Mesendoderm (in vitro differentiated cells): ENCODE measurements around the gene SLC22A3.

Source experiments
- DNase-seq: peaks from one replicate; pipeline ENCODE4 v3.0.0; 2013
- H2AK5ac ChIP-seq: 2 replicates; pipeline ENCODE4 v1.6.1; 2013; ENCODE audit warnings: low read length, inconsistent platforms
- H2BK120ac ChIP-seq: 2 replicates; pipeline ENCODE4 v1.6.1; 2013; ENCODE audit warnings: low read depth, mild to moderate bottlenecking, low read length, moderate library complexity, mixed read lengths
- H2BK15ac ChIP-seq: replicated peaks from 2 replicates; pipeline ENCODE4 v1.6.1; 2013; ENCODE audit warnings: low read depth, mild to moderate bottlenecking, moderate library complexity
- H2BK5ac ChIP-seq: 2 replicates; pipeline ENCODE4 v1.6.1; 2013; ENCODE audit warnings: low read length, inconsistent platforms
- H3K18ac ChIP-seq: 2 replicates; pipeline ENCODE4 v1.6.1; 2013; ENCODE audit warnings: mild to moderate bottlenecking, low read length, mixed read lengths
- H3K23ac ChIP-seq: one replicate; pipeline ENCODE4 v1.6.1; 2013; ENCODE audit warnings: low read length
- H3K27ac ChIP-seq: 2 replicates; pipeline ENCODE4 v1.5.1; 2013; ENCODE audit warnings: low read depth, mild to moderate bottlenecking, inconsistent platforms, low read length, moderate library complexity
- H3K27me3 ChIP-seq: 2 replicates; pipeline ENCODE4 v1.6.1; 2013; ENCODE audit warnings: low read length, control low read depth, mild to moderate bottlenecking, inconsistent platforms; ENCODE audit not compliant: insufficient read depth, poor library complexity
- H3K36me3 ChIP-seq: 2 replicates; pipeline ENCODE4 v1.6.1; 2013; ENCODE audit warnings: low read length, inconsistent platforms; ENCODE audit not compliant: control insufficient read depth, insufficient read depth
- H3K4ac ChIP-seq: one replicate; pipeline ENCODE4 v1.6.1; 2013; ENCODE audit warnings: low read depth, mild to moderate bottlenecking, low read length, moderate library complexity
- H3K4me1 ChIP-seq: 2 replicates; pipeline ENCODE4 v1.6.1; 2013; ENCODE audit warnings: low read depth, low read length, inconsistent platforms; ENCODE audit not compliant: control insufficient read depth
- H3K4me2 ChIP-seq: 2 replicates; pipeline ENCODE4 v1.6.1; 2013; ENCODE audit warnings: low read length
- H3K4me3 ChIP-seq: 2 replicates; pipeline ENCODE4 v1.5.1; 2013; ENCODE audit warnings: mild to moderate bottlenecking, low read length
- H3K56ac ChIP-seq: one replicate; pipeline ENCODE4 v1.6.1; 2013; ENCODE audit warnings: low read length
- H3K79me1 ChIP-seq: 2 replicates; pipeline ENCODE4 v1.6.1; 2013; ENCODE audit warnings: low read length, inconsistent platforms
- H3K79me2 ChIP-seq: 2 replicates; pipeline ENCODE4 v1.6.1; 2013; ENCODE audit warnings: mild to moderate bottlenecking, low read length; ENCODE audit not compliant: control insufficient read depth, insufficient read depth
- H3K9ac ChIP-seq: 2 replicates; pipeline ENCODE4 v1.6.1; 2013; ENCODE audit warnings: low read length, inconsistent platforms
- H4K5ac ChIP-seq: one replicate; pipeline ENCODE4 v1.6.1; 2013; ENCODE audit warnings: low read length
- H4K8ac ChIP-seq: one replicate; pipeline ENCODE4 v1.6.1; 2013; ENCODE audit warnings: low read depth, mild to moderate bottlenecking, control low read depth, low read length, moderate library complexity
- WGBS: extraction: QIAGEN DNeasy Blood & Tissue Kit; methylation state at CpG from one replicate; pipeline ENCODE4 v1.1.7; 2013; ENCODE audit warnings: low lambda C conversion rate, missing lambda C conversion rate; ENCODE audit not compliant: insufficient coverage; ENCODE audit errors: extremely low coverage; 5-methylcytosine and 5-hydroxymethylcytosine counted together

SLC22A3 gene

GRCh38 chr6:160303806-160304205 is 44.4 kb upstream of the SLC22A3 start:
- Histone ChIP-seq H2BK15ac (no peak overlapping the region), H2AK5ac (no peak overlapping the region), H3K79me1 (no peaks in the 10 kb centered on the region), H2BK5ac (no peak overlapping the region), H3K4me3 (no peak overlapping the region), H3K4me1 (peaks cover 3% of the 10 kb centered on the region), H3K9ac (no peak overlapping the region), H2BK120ac (no peak overlapping the region), H3K56ac (no peak overlapping the region), H3K23ac (no peak overlapping the region), H3K4me2 (no peak overlapping the region), H3K36me3 (no peaks in the 10 kb centered on the region), H3K79me2 (no peaks in the 10 kb centered on the region), H3K4ac (no peak overlapping the region), H3K27ac (no peak overlapping the region), H4K8ac (no peak overlapping the region), H4K5ac (no peak overlapping the region), H3K27me3 (no peaks in the 10 kb centered on the region), H3K18ac (no peak overlapping the region)
- no CpG with 5 or more reads among the region's 2 CpGs for WGBS
- no peak for DNase-seq

DNA sequence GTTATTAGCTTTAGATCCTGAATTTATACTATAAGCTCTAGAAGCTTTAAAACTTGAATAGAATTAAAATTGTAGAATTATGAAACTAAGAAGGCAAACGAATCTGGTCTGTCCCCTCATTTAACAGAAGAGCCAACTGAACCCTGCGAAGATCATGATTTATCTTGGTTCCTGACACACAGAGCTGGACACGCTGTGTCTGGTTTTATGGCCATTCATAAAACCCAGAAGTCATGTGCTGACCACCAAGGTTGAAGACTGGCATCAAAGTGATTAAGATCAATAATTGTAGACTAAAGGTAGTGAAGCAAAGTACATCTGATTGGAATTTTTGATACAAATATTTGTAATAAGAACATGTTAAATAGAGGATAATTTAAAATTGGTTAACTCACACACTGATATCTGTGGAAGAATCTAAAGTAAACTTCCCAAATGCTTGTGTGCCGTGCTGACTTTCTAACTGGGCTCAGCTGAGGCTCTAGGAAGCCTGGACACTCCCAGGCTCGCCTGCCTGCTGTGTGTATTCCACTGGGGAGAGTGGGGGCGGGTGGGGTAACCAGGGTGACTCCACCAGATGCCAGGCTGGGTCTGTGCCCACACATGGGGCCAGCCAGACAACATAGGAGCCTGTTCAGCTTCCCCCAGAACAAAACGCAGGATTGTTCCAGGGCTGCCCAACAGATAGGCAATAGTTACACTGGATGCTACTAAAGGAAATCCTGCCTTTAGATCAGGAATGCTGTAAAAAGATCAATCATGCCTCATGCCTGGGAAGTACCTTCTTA is 42.1 kb upstream of the SLC22A3 start:
- Histone ChIP-seq H3K79me1 (no peaks in the 10 kb centered on the region), H2BK120ac (no peak overlapping the region), H4K5ac (no peak overlapping the region), H3K4ac (peak overlapping the region; percentile 70), H4K8ac (no peak overlapping the region), H3K27me3 (no peaks in the 10 kb centered on the region), H3K79me2 (no peaks in the 10 kb centered on the region), H3K23ac (no peak overlapping the region), H3K27ac (no peak overlapping the region), H3K9ac (no peak overlapping the region), H2BK5ac (no peak overlapping the region), H3K36me3 (no peaks in the 10 kb centered on the region), H3K4me2 (no peak overlapping the region), H3K4me3 (no peak overlapping the region), H3K18ac (no peak overlapping the region), H2AK5ac (no peak overlapping the region), H2BK15ac (no peak overlapping the region), H3K4me1 (no peaks in the 10 kb centered on the region), H3K56ac (no peak overlapping the region)
- DNase-seq = no peak
- no CpG with 5 or more reads among the region's 7 CpGs for WGBS

DNA sequence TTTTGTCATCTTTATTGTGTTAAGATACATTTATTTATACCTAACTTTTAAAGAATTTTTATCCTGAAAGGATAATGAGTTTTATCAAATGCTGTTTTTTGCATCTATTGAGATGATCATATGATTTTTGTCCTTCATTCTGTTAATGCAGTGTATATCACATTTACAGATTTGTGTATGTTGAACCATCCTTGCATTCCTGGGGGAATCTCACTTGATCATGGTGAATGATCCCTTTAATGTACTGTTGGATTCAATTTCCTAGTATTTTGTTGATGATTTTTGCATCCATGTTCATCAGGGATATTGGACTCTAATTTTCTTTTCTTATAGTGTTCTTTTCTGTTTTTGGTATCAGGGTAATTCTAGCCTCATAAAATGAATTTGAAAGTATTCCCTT is 38.5 kb upstream of the SLC22A3 start:
- no peak overlapping the region for H3K4me2 ChIP-seq
- H3K36me3 ChIP-seq = no peaks in the 10 kb centered on the region
- no peak overlapping the region for H3K9ac ChIP-seq
- H3K56ac ChIP-seq = no peak overlapping the region
- no peak overlapping the region for H3K18ac ChIP-seq
- no peak overlapping the region for H2BK5ac ChIP-seq
- no peaks in the 10 kb centered on the region for H3K79me2 ChIP-seq
- no peak overlapping the region for H3K27ac ChIP-seq
- no peak overlapping the region for H4K5ac ChIP-seq
- DNase-seq = no peak
- no peaks in the 10 kb centered on the region for H3K27me3 ChIP-seq
- no peak overlapping the region for H3K23ac ChIP-seq
- H2AK5ac ChIP-seq = no peak overlapping the region
- no peaks in the 10 kb centered on the region for H3K79me1 ChIP-seq
- H2BK120ac ChIP-seq = no peak overlapping the region
- no peak overlapping the region for H3K4ac ChIP-seq
- H4K8ac ChIP-seq = no peak overlapping the region
- H3K4me1 ChIP-seq = no peaks in the 10 kb centered on the region
- no peak overlapping the region for H2BK15ac ChIP-seq
- no peak overlapping the region for H3K4me3 ChIP-seq

GRCh38 chr6:160312900-160313299 is 35.3 kb upstream of the SLC22A3 start:
- WGBS = no CpG with 5 or more reads among the region's 2 CpGs
- no peak overlapping the region for H3K27ac ChIP-seq
- H2BK15ac ChIP-seq = no peak overlapping the region
- no peak overlapping the region for H3K4ac ChIP-seq
- no peak overlapping the region for H2AK5ac ChIP-seq
- no peak overlapping the region for H3K9ac ChIP-seq
- H3K18ac ChIP-seq = no peak overlapping the region
- H3K36me3 ChIP-seq = no peaks in the 10 kb centered on the region
- no peak overlapping the region for H3K4me3 ChIP-seq
- no peak for DNase-seq
- H4K8ac ChIP-seq = no peak overlapping the region
- no peak overlapping the region for H3K56ac ChIP-seq
- H3K79me2 ChIP-seq = no peaks in the 10 kb centered on the region
- H2BK120ac ChIP-seq = no peak overlapping the region
- H3K27me3 ChIP-seq = no peaks in the 10 kb centered on the region
- no peak overlapping the region for H2BK5ac ChIP-seq
- no peak overlapping the region for H4K5ac ChIP-seq
- no peak overlapping the region for H3K23ac ChIP-seq
- no peaks in the 10 kb centered on the region for H3K4me1 ChIP-seq
- H3K79me1 ChIP-seq = no peaks in the 10 kb centered on the region
- H3K4me2 ChIP-seq = no peak overlapping the region

DNA sequence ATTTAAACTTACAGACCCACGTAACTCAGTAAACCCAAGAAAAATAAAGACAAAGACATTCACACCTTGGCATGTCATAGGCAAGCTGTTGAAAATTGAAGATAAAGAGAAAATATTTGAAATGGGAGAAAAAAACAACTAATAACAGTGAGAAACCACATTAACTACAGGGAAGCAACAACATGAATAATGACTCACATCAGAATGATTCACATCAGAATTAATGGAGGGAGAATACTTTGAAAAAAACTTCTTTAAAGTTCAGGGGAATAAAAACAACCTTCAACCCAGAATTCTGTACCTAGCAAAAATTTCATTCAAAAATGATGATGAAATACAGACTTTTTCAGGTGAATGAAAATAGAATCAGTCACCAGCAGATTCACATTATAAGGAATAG is 32.9 kb upstream of the SLC22A3 start:
- H3K36me3 ChIP-seq = no peaks in the 10 kb centered on the region
- no peak overlapping the region for H3K4me2 ChIP-seq
- H3K9ac ChIP-seq = no peak overlapping the region
- no peak overlapping the region for H3K4me3 ChIP-seq
- H3K4ac ChIP-seq = no peak overlapping the region
- no peaks in the 10 kb centered on the region for H3K79me1 ChIP-seq
- H3K27me3 ChIP-seq = no peaks in the 10 kb centered on the region
- no peak overlapping the region for H2BK5ac ChIP-seq
- H3K79me2 ChIP-seq = no peaks in the 10 kb centered on the region
- H3K27ac ChIP-seq = no peak overlapping the region
- no peak overlapping the region for H4K5ac ChIP-seq
- no peak overlapping the region for H2AK5ac ChIP-seq
- no peak overlapping the region for H3K18ac ChIP-seq
- H3K56ac ChIP-seq = no peak overlapping the region
- DNase-seq = no peak
- H2BK120ac ChIP-seq = no peak overlapping the region
- no CpG with 5 or more reads among the region's 1 CpG for WGBS
- H2BK15ac ChIP-seq = no peak overlapping the region
- H4K8ac ChIP-seq = no peak overlapping the region
- no peak overlapping the region for H3K23ac ChIP-seq
- H3K4me1 ChIP-seq = no peaks in the 10 kb centered on the region

DNA sequence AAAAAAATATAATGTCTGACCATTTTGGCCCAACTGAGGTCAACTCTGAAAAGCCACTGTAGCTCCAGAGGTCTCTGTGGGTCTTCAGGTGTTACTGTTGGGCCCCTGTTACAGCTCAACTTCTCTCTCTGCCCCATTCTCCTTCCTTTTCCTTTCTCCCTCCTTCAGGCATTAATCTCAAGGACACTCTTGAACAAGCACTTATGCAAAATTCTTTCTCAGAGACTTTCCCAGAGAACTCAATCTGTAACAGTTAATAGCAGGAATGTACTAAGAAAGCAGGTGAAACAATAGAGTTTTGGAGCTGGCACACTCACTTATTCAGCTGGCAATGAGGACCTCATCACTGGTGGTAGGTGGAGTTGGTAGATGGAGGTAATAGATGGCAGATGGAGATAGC is 31.9 kb upstream of the SLC22A3 start:
- H3K27me3 ChIP-seq = no peaks in the 10 kb centered on the region
- no peak overlapping the region for H2BK120ac ChIP-seq
- H3K18ac ChIP-seq = no peak overlapping the region
- no peaks in the 10 kb centered on the region for H3K79me2 ChIP-seq
- no peak overlapping the region for H3K4me3 ChIP-seq
- H3K4me1 ChIP-seq = no peaks in the 10 kb centered on the region
- H3K36me3 ChIP-seq = no peaks in the 10 kb centered on the region
- H3K27ac ChIP-seq = no peak overlapping the region
- H2AK5ac ChIP-seq = no peak overlapping the region
- no peak overlapping the region for H2BK5ac ChIP-seq
- H3K9ac ChIP-seq = no peak overlapping the region
- no peak overlapping the region for H3K4ac ChIP-seq
- no peak overlapping the region for H4K5ac ChIP-seq
- H2BK15ac ChIP-seq = no peak overlapping the region
- no peak for DNase-seq
- H3K23ac ChIP-seq = no peak overlapping the region
- no peaks in the 10 kb centered on the region for H3K79me1 ChIP-seq
- H3K56ac ChIP-seq = no peak overlapping the region
- H3K4me2 ChIP-seq = no peak overlapping the region
- H4K8ac ChIP-seq = no peak overlapping the region
